ENCODE measurements around the gene BMPR1B.

Gene BMPR1B

GRCh38 chr4:94960708-94961107 is 203.0 kb downstream of the BMPR1B start:
- Histone ChIP-seq H3K4me3 (IDR thresholded peaks at IDR 0.05; ENCODE audit: insufficient read depth, low read depth, low read length) (no peak overlapping the region), H3K27ac (no peak overlapping the region), H3K27me3 (ENCODE audit: insufficient read depth, low read depth) (no peaks in the 10 kb centered on the region), H3K4me1 (ENCODE audit: low read depth, poor library complexity, severe bottlenecking) (no peaks in the 10 kb centered on the region), H3K79me2 (ENCODE audit: insufficient read depth, low read depth) (no peaks in the 10 kb centered on the region), H3K36me3 (ENCODE audit: insufficient read depth) (no peaks in the 10 kb centered on the region), H3K9ac (no peak overlapping the region), H2AFZ (ENCODE audit: low read depth) (no peak overlapping the region), H3K4me2 (no peak overlapping the region), H4K20me1 (ENCODE audit: insufficient read depth) (no peaks in the 10 kb centered on the region)
- no peak for TF ChIP-seq CTCF (conservative IDR thresholded peaks at IDR 0.05; ENCODE audit: low read depth, low read length)

- no peak for TF ChIP-seq CTCF (conservative IDR thresholded peaks at IDR 0.05; ENCODE audit: low read depth, low read length)
- Histone ChIP-seq H3K4me2 (no peak overlapping the region), H3K27me3 (ENCODE audit: insufficient read depth, low read depth) (no peaks in the 10 kb centered on the region), H3K4me1 (ENCODE audit: low read depth, poor library complexity, severe bottlenecking) (no peaks in the 10 kb centered on the region), H3K36me3 (ENCODE audit: insufficient read depth) (no peaks in the 10 kb centered on the region), H2AFZ (ENCODE audit: low read depth) (no peak overlapping the region), H3K79me2 (ENCODE audit: insufficient read depth, low read depth) (no peaks in the 10 kb centered on the region), H4K20me1 (ENCODE audit: insufficient read depth) (no peaks in the 10 kb centered on the region), H3K4me3 (IDR thresholded peaks at IDR 0.05; ENCODE audit: insufficient read depth, low read depth, low read length) (no peak overlapping the region), H3K9ac (no peak overlapping the region), H3K27ac (no peak overlapping the region)
These were observed 203.7 kb downstream of the BMPR1B start for GRCh38 chr4:94961420-94961819.

- Histone ChIP-seq H3K4me3 (IDR thresholded peaks at IDR 0.05; ENCODE audit: insufficient read depth, low read depth, low read length) (no peak overlapping the region), H3K36me3 (ENCODE audit: insufficient read depth) (no peaks in the 10 kb centered on the region), H3K27me3 (ENCODE audit: insufficient read depth, low read depth) (no peaks in the 10 kb centered on the region), H3K79me2 (ENCODE audit: insufficient read depth, low read depth) (no peaks in the 10 kb centered on the region), H2AFZ (ENCODE audit: low read depth) (no peak overlapping the region), H3K4me2 (no peak overlapping the region), H3K4me1 (ENCODE audit: low read depth, poor library complexity, severe bottlenecking) (no peaks in the 10 kb centered on the region), H4K20me1 (ENCODE audit: insufficient read depth) (no peaks in the 10 kb centered on the region), H3K27ac (no peak overlapping the region), H3K9ac (no peak overlapping the region)
- TF ChIP-seq CTCF (conservative IDR thresholded peaks at IDR 0.05; ENCODE audit: low read depth, low read length) = no peak
These were observed 204.7 kb downstream of the BMPR1B start for GRCh38 chr4:94962484-94962883.

- no peak overlapping the region for H3K4me2 ChIP-seq
- H3K4me3 ChIP-seq (IDR thresholded peaks at IDR 0.05; ENCODE audit: insufficient read depth, low read depth, low read length) = no peak overlapping the region
- H3K36me3 ChIP-seq (ENCODE audit: insufficient read depth) = no peaks in the 10 kb centered on the region
- H3K79me2 ChIP-seq (ENCODE audit: insufficient read depth, low read depth) = no peaks in the 10 kb centered on the region
- no peaks in the 10 kb centered on the region for H4K20me1 ChIP-seq (ENCODE audit: insufficient read depth)
- H3K4me1 ChIP-seq (ENCODE audit: low read depth, poor library complexity, severe bottlenecking) = no peaks in the 10 kb centered on the region
- no peak overlapping the region for H2AFZ ChIP-seq (ENCODE audit: low read depth)
- H3K27me3 ChIP-seq (ENCODE audit: insufficient read depth, low read depth) = no peaks in the 10 kb centered on the region
- no peak overlapping the region for H3K27ac ChIP-seq
- no peak overlapping the region for H3K9ac ChIP-seq
- TF ChIP-seq CTCF (conservative IDR thresholded peaks at IDR 0.05; ENCODE audit: low read depth, low read length) = no peak
These were observed 208.1 kb downstream of the BMPR1B start for GRCh38 chr4:94965852-94966251.

GRCh38 chr4:94968493-94968892 is 210.7 kb downstream of the BMPR1B start:
- Histone ChIP-seq H3K4me1 (ENCODE audit: low read depth, poor library complexity, severe bottlenecking) (no peaks in the 10 kb centered on the region), H4K20me1 (ENCODE audit: insufficient read depth) (no peaks in the 10 kb centered on the region), H3K27me3 (ENCODE audit: insufficient read depth, low read depth) (no peaks in the 10 kb centered on the region), H3K4me2 (no peak overlapping the region), H3K36me3 (ENCODE audit: insufficient read depth) (no peaks in the 10 kb centered on the region), H3K27ac (no peak overlapping the region), H2AFZ (ENCODE audit: low read depth) (no peak overlapping the region), H3K4me3 (IDR thresholded peaks at IDR 0.05; ENCODE audit: insufficient read depth, low read depth, low read length) (no peak overlapping the region), H3K9ac (no peak overlapping the region), H3K79me2 (ENCODE audit: insufficient read depth, low read depth) (no peaks in the 10 kb centered on the region)
- no peak for TF ChIP-seq CTCF (conservative IDR thresholded peaks at IDR 0.05; ENCODE audit: low read depth, low read length)

All from KMS-11 (cell line).